MCF 10A (cell line): ENCODE results near the gene TMEM143. TPM values are rescaled to one million over a fixed set of nuclear protein-coding genes. Genes with fewer than 3 reads are reported as not detected.

Experiments
- BruUV-seq: library from RNA; stranded (reverse); fragments of 400-500 nt; replicated peaks from 2 replicates; lab custom pipeline; 2021; lab: Mats Ljungman, UMichigan
- CTCF ChIA-PET: fragments of 300-600 bp; sonication (Branson Sonifier 250); formaldehyde crosslinking; extraction: SDS; loops from one replicate; lab custom pipeline; 2021; ENCODE audit warnings: antibody characterized with exemption, inconsistent platforms; lab: Yijun Ruan, JAX
- POLR2A ChIA-PET: fragments of 300-600, 350-650 bp; sonication (Branson Sonifier 250); formaldehyde crosslinking; extraction: SDS; loops from one replicate; lab custom pipeline; 2020; ENCODE audit warnings: antibody characterized with exemption, inconsistent platforms; lab: Yijun Ruan, JAX
- DNase-seq: peaks from one replicate; pipeline ENCODE4 v3.0.0-alpha.2; 2018; ENCODE audit not compliant: unreplicated experiment
- H3K27ac Mint-ChIP-seq: one replicate; pipeline ENCODE4 v1.8.0; 2022; ENCODE audit warnings: mild to moderate bottlenecking, low read depth, mixed read lengths; ENCODE audit not compliant: unreplicated experiment
- H3K27me3 Mint-ChIP-seq: one replicate; pipeline ENCODE4 v1.8.0; 2022; ENCODE audit warnings: mixed read lengths; ENCODE audit not compliant: insufficient read depth, unreplicated experiment
- H3K36me3 Mint-ChIP-seq: one replicate; pipeline ENCODE4 v1.8.0; 2022; ENCODE audit warnings: mild to moderate bottlenecking, moderate library complexity, mixed read lengths; ENCODE audit not compliant: insufficient read depth, unreplicated experiment
- H3K4me1 Mint-ChIP-seq: one replicate; pipeline ENCODE4 v1.8.0; 2022; ENCODE audit warnings: mixed read lengths; ENCODE audit not compliant: insufficient read depth, unreplicated experiment
- H3K4me3 Mint-ChIP-seq: one replicate; pipeline ENCODE4 v1.8.0; 2022; ENCODE audit warnings: mild to moderate bottlenecking, moderate library complexity, mixed read lengths; ENCODE audit not compliant: unreplicated experiment
- H3K9me3 Mint-ChIP-seq: one replicate; pipeline ENCODE4 v1.8.0; 2022; ENCODE audit warnings: mixed read lengths; ENCODE audit not compliant: unreplicated experiment
- CTCF ChIP-seq: fragments of 200-600 bp; IDR thresholded peaks from one replicate; pipeline ENCODE4 v1.8.0; 2022; ENCODE audit warnings: antibody characterized with exemption, mild to moderate bottlenecking; ENCODE audit not compliant: unreplicated experiment
- intact Hi-C: fragments of 100-400 bp; cut with micrococcal nuclease; formaldehyde crosslinking; loops from 2 replicates; pipeline ENCODE4 v1.14.1; 2022
- total RNA-seq: library from RNA; stranded (reverse); gene quantifications from 2 replicates; pipeline ENCODE4 v1.2.3, GENCODE V29; 2022

The TMEM143 gene
- total RNA-seq, 1 experiment from 2014 or later = 6.0 TPM

DNA sequence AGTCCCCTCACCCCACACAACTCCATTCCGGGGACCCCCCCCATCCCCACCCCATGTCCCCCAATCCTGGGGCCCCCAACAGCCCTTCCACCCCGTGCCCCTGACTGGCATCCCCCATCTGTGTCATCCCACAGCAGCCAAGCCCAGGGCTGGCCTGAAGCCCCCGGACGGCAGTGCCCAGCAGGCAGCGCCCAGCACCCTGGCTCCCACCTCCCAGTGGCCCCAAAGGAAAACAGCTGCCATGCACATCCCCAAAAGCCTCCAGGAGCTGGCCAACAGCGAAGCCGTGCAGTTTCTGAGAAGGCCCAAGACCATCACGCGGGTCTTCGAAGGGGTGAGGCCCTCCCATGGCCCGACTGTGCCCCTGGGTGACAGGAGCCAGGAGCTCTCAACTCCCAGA, 1.9 kb upstream of the TMEM143 start:
- intact Hi-C loops = no loop called here
- Mint-ChIP-seq H3K27ac (no peak overlapping the region), H3K4me3 (no peak overlapping the region), H3K27me3 (no peaks in the 10 kb centered on the region), H3K9me3 (no peaks in the 10 kb centered on the region), H3K4me1 (no peaks in the 10 kb centered on the region), H3K36me3 (peaks cover 6% of the 10 kb centered on the region)
- ChIA-PET POLR2A (no interaction called here), CTCF (no interaction called here)
- BruUV-seq = no TSS peak
- no peak for TF ChIP-seq CTCF
- DNase-seq = no peak

DNA sequence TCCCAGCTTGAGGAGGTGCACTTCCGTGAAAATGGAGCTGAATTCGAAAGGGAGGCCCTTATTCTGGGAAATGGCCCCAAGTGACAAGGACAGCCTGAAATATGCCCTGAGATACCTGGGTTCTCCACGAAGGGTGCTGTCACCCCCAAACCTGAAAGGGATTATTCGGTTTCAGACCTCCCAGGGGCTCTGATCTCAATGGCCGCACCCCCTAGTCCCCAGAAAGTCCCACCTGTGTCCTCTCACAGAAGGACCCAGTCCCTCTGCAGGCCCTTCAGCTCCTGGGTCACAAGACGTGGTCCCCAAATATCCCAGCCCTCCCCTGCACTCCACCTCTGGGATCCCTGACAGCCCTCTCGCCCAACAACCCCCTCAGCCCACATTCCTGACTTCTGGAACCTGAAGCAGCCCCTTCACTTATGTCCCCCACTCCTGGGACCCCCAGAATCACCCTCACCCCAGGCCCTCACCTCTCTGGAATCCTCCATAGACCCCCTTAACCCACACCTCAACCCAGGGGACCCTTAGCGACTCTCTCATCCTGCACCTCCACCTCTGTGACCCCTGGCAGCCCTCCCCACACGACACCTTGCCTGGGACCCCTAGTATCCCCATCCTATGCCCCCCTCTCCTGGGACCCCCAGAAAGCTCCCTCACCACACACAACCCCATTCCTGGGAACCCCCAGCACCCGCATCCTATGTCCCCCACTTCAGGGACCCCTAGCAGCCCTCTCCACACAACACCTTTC, 1.0 kb upstream of the TMEM143 start:
- intact Hi-C loops = no loop called here
- ChIA-PET CTCF (interaction anchor here (0.5 to 1.1 kb wide), 3 partner anchors 31 to 1751 kb away, joined by 3 to 4 read pairs (median 3); no protein-coding TSS in a partner anchor), POLR2A (interaction anchor here (0.8 to 2.9 kb wide), 10 partner anchors 10 to 252 kb away, joined by 3 to 43 read pairs (median 8); partner anchors contain the start of genes GRWD1 and KDELR1)
- TSS peak; percentile 71 for BruUV-seq
- Mint-ChIP-seq H3K4me1 (no peaks in the 10 kb centered on the region), H3K9me3 (no peaks in the 10 kb centered on the region), H3K4me3 (peak overlapping the region; percentile 79), H3K27me3 (no peaks in the 10 kb centered on the region), H3K27ac (no peak overlapping the region), H3K36me3 (peaks cover 6% of the 10 kb centered on the region)
- no peak for TF ChIP-seq CTCF
- no peak for DNase-seq

DNA sequence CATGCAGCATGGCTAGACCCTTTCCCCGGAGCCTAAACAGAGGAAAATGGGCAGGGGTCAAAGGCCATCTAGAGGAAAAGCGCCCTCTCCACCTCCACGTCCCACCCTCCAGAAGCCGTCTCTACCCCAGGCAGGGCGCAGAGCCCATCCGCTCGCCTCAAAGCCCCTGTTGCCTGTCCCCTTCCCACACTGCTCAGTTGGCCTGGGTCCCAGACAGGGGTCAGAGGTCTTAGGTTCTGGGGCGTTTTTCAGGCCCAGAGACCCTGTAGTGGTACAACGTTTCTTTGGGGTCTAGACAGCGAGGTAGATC, 285 bp downstream of the TMEM143 start:
- no peaks in the 10 kb centered on the region for H3K27me3 Mint-ChIP-seq
- no peak for DNase-seq
- TF ChIP-seq CTCF = no peak
- no peaks in the 10 kb centered on the region for H3K9me3 Mint-ChIP-seq
- H3K36me3 Mint-ChIP-seq = peaks cover 6% of the 10 kb centered on the region
- intact Hi-C loops = no loop called here
- CTCF ChIA-PET = interaction anchor here (0.6 kb wide), 3 partner anchors 42 to 618 kb away, joined by 3 read pairs; a partner anchor contains a TSS
- H3K27ac Mint-ChIP-seq = peak overlapping the region; percentile 88
- POLR2A ChIA-PET = interaction anchor here (0.7 to 2.9 kb wide), 20 partner anchors 9 to 644 kb away, joined by 3 to 43 read pairs (median 4); partner anchors contain the start of genes GRWD1, KDELR1, RPL18 and SPHK2
- H3K4me1 Mint-ChIP-seq = no peaks in the 10 kb centered on the region
- BruUV-seq = no TSS peak
- H3K4me3 Mint-ChIP-seq = peak overlapping the region; percentile 79

DNA sequence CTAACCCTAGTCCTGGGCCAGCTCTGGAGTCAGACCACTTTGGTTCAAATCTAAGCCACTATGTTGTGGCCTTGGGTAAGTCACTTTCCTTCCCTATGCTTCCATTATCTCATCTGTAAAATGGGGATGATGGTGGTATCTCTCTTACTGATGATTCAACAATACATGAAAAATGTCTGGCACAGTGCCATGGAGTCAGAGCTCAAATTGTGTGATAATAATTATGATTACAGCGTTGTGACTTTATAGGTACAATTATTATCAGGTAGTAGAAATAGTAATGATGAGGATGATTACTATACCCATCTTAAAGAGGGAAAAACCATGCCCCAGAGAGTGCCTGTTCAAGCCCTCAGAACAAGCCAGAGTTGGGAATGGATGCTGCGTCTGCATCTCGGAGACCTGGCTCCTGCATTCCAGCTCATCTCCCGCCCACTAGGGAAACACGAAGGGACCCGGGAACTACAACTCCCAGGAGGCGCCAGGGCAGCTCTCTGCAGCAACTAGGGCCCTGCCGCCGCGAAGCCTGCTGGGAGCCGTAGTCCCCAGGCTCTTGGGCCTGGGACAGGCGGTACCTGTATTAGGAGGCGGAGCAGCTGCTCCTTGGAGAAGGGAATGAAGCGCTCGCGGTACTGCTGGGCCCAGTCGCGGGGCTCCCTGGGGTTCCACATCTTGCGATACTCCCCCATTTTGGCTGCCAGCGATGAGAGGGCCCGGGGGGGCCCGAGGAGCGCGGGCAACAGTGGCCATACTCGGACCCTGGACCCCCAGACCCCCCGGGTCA, 832 bp downstream of the TMEM143 start:
- peak overlapping the region; percentile 79 for H3K4me3 Mint-ChIP-seq
- ChIA-PET CTCF (interaction anchor here (0.6 to 1.0 kb wide), 2 partner anchors 91 to 226 kb away, joined by 3 read pairs; no protein-coding TSS in a partner anchor), POLR2A (interaction anchor here (0.6 to 2.9 kb wide), 18 partner anchors 9 to 643 kb away, joined by 3 to 43 read pairs (median 6); partner anchors contain the start of genes GRWD1, KDELR1, RPL18 and SPHK2)
- peak; percentile 98 for DNase-seq
- H3K4me1 Mint-ChIP-seq = no peaks in the 10 kb centered on the region
- intact Hi-C loops = no loop called here
- BruUV-seq = no TSS peak
- H3K27me3 Mint-ChIP-seq = no peaks in the 10 kb centered on the region
- TF ChIP-seq CTCF = no peak
- H3K9me3 Mint-ChIP-seq = no peaks in the 10 kb centered on the region
- H3K27ac Mint-ChIP-seq = peak overlapping the region; percentile 88
- peaks cover 6% of the 10 kb centered on the region for H3K36me3 Mint-ChIP-seq
